ENCODE data around the gene C2CD2. TPM values are rescaled to one million over a fixed set of nuclear protein-coding genes. Genes with fewer than 3 reads are reported as not detected.

C2CD2 gene
- total RNA-seq, 1 experiment from 2014 or later, result 50.4 TPM

DNA sequence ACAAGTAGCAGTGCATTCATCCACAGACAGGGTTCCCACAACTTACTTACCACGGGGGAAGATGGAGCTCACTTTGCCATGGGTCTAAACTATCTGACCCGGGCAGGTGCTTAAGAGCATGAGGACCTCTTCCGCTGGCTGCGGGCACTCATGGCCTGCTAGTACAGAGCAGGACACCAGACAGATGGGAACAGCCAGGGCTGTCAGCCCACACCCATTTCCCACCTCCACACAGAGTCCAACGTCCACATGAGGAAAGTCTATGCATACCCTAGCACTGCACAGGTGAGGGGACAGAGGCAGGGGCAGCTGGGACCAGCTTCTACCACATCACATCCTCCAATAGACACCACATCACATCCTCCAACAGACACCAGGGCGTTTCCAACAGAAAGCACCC is 38.9 kb downstream of the C2CD2 start:
- Histone ChIP-seq H4K20me1 (ENCODE audit: low read length) (no peaks in the 10 kb centered on the region), H3K79me2 (ENCODE audit: low read length) (no peaks in the 10 kb centered on the region), H2AFZ (ENCODE audit: low read length) (no peak overlapping the region), H3K4me2 (ENCODE audit: low read length) (no peak overlapping the region), H3K27ac (ENCODE audit: low read length) (no peak overlapping the region), H3K36me3 (ENCODE audit: low read depth, low read length) (peaks cover 62% of the 10 kb centered on the region), H3K4me3 (ENCODE audit: low read length) (no peak overlapping the region), H3K9me3 (ENCODE audit: low read length) (no peaks in the 10 kb centered on the region), H3K9ac (ENCODE audit: low read length) (no peak overlapping the region), H3K4me1 (ENCODE audit: insufficient read depth, low read length) (no peaks in the 10 kb centered on the region), H3K9me2 (replicated peaks; ENCODE audit: low read length) (no peaks in the 10 kb centered on the region), H3K27me3 (ENCODE audit: low read length) (no peaks in the 10 kb centered on the region), H3F3A (ENCODE audit: low read length, unreplicated experiment) (no peaks in the 10 kb centered on the region)
- ChIA-PET CTCF (no interaction called here), POLR2A (ENCODE audit: unreplicated experiment) (no interaction called here)
- no peak for TF ChIP-seq EZH2phosphoT487 (IDR thresholded peaks at IDR 0.05; ENCODE audit: borderline replicate concordance, low read length)
- TF ChIP-seq EZH2 (IDR thresholded peaks at IDR 0.05; ENCODE audit: low read length, unreplicated experiment), result no peak
- TF ChIP-seq, protein P1, sequence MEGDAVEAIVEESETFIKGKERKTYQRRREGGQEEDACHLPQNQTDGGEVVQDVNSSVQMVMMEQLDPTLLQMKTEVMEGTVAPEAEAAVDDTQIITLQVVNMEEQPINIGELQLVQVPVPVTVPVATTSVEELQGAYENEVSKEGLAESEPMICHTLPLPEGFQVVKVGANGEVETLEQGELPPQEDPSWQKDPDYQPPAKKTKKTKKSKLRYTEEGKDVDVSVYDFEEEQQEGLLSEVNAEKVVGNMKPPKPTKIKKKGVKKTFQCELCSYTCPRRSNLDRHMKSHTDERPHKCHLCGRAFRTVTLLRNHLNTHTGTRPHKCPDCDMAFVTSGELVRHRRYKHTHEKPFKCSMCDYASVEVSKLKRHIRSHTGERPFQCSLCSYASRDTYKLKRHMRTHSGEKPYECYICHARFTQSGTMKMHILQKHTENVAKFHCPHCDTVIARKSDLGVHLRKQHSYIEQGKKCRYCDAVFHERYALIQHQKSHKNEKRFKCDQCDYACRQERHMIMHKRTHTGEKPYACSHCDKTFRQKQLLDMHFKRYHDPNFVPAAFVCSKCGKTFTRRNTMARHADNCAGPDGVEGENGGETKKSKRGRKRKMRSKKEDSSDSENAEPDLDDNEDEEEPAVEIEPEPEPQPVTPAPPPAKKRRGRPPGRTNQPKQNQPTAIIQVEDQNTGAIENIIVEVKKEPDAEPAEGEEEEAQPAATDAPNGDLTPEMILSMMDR (conservative IDR thresholded peaks at IDR 0.05; ENCODE audit: low read depth, low read length), result no peak
- DNase-seq (no peak), ATAC-seq (no peak)
- BruUV-seq (replicated peaks), result no TSS peak
- intact Hi-C loops (cut with micrococcal nuclease), result no loop called here

DNA sequence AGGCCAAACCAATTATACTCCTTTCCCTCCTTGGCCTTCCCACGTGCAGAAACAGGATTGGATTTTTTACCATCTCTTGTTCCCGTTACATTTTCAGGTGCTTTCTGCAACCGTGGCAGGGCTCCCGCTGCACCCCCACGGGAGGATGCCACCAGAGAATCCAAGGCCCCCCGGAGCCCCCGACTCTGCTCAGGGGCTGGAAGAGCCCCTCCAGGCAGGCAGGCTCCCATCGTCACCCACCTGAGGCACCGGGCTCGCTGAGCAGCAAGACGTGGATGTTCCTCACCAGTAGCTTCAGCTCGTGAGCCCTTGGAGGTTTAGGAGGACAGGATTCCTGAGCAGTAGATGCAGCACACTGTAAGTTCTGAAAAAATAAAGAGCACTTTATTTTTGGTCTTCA is 39.5 kb downstream of the C2CD2 start:
- intact Hi-C loops (cut with micrococcal nuclease), result no loop called here
- Histone ChIP-seq H3K27ac (ENCODE audit: low read length) (no peak overlapping the region), H3K9me3 (ENCODE audit: low read length) (no peaks in the 10 kb centered on the region), H3K4me3 (ENCODE audit: low read length) (no peak overlapping the region), H2AFZ (ENCODE audit: low read length) (no peak overlapping the region), H3K9me2 (replicated peaks; ENCODE audit: low read length) (no peaks in the 10 kb centered on the region), H3K79me2 (ENCODE audit: low read length) (no peaks in the 10 kb centered on the region), H3K36me3 (ENCODE audit: low read depth, low read length) (peaks cover 68% of the 10 kb centered on the region), H3K27me3 (ENCODE audit: low read length) (no peaks in the 10 kb centered on the region), H3K9ac (ENCODE audit: low read length) (no peak overlapping the region), H3F3A (ENCODE audit: low read length, unreplicated experiment) (no peaks in the 10 kb centered on the region), H4K20me1 (ENCODE audit: low read length) (no peaks in the 10 kb centered on the region), H3K4me1 (ENCODE audit: insufficient read depth, low read length) (no peaks in the 10 kb centered on the region), H3K4me2 (ENCODE audit: low read length) (no peak overlapping the region)
- ChIA-PET CTCF (no interaction called here), POLR2A (ENCODE audit: unreplicated experiment) (no interaction called here)
- no TSS peak for BruUV-seq (replicated peaks)
- no peak for ATAC-seq
- DNase-seq, result no peak
- TF ChIP-seq EZH2phosphoT487 (IDR thresholded peaks at IDR 0.05; ENCODE audit: borderline replicate concordance, low read length), result no peak
- TF ChIP-seq, protein P1 (conservative IDR thresholded peaks at IDR 0.05; ENCODE audit: low read depth, low read length), result no peak
- no peak for TF ChIP-seq EZH2 (IDR thresholded peaks at IDR 0.05; ENCODE audit: low read length, unreplicated experiment)

DNA sequence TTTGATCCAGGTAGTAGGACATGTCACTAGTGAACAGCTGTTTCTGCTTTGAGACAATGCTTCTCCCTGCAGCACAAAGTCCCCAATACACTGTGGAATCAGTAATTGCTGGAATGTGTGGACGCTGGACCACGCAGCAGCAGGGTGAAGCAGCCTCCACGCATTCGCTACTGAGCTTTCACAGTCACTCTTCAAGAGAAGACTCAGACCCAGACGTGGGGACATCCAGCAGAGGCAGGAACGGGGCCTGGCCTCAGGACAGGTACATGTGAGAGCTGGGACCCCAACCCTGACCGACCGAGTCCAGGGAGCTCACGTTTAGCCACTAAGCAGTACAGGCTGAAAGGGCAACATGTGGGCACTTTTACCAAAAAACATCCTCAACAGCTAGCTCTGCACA is 40.6 kb downstream of the C2CD2 start:
- ChIA-PET CTCF (no interaction called here), POLR2A (ENCODE audit: unreplicated experiment) (no interaction called here)
- intact Hi-C loops (cut with micrococcal nuclease), result no loop called here
- Histone ChIP-seq H3K4me3 (ENCODE audit: low read length) (no peak overlapping the region), H3K4me2 (ENCODE audit: low read length) (no peak overlapping the region), H3K9me2 (replicated peaks; ENCODE audit: low read length) (no peaks in the 10 kb centered on the region), H3K9me3 (ENCODE audit: low read length) (no peaks in the 10 kb centered on the region), H4K20me1 (ENCODE audit: low read length) (no peaks in the 10 kb centered on the region), H3K36me3 (ENCODE audit: low read depth, low read length) (peaks cover 68% of the 10 kb centered on the region), H3K27ac (ENCODE audit: low read length) (no peak overlapping the region), H3K4me1 (ENCODE audit: insufficient read depth, low read length) (no peaks in the 10 kb centered on the region), H3K9ac (ENCODE audit: low read length) (no peak overlapping the region), H3K79me2 (ENCODE audit: low read length) (no peaks in the 10 kb centered on the region), H3F3A (ENCODE audit: low read length, unreplicated experiment) (no peaks in the 10 kb centered on the region), H2AFZ (ENCODE audit: low read length) (no peak overlapping the region), H3K27me3 (ENCODE audit: low read length) (no peaks in the 10 kb centered on the region)
- BruUV-seq (replicated peaks), result no TSS peak
- DNase-seq (no peak), ATAC-seq (no peak)
- TF ChIP-seq, protein P1 (conservative IDR thresholded peaks at IDR 0.05; ENCODE audit: low read depth, low read length), result no peak
- TF ChIP-seq EZH2 (IDR thresholded peaks at IDR 0.05; ENCODE audit: low read length, unreplicated experiment) (no peak), EZH2phosphoT487 (IDR thresholded peaks at IDR 0.05; ENCODE audit: borderline replicate concordance, low read length) (no peak)

Data from PC-3 (cell line).